ENCODE measurements around the gene OPRM1. TPM values are rescaled to one million over a fixed set of nuclear protein-coding genes. Genes with fewer than 3 reads are reported as not detected.

Gene OPRM1
- total RNA-seq, 4 donors from 2014 or later: not detected

GRCh38 chr6:154112181-154112809 lies 73.3 kb downstream of the OPRM1 start:
- no peak for DNase-seq
- Histone ChIP-seq H3K4me3 (no peak overlapping the region), H3K9me3 (no peaks in the 10 kb centered on the region), H3K36me3 (no peaks in the 10 kb centered on the region), H3K27me3 (no peaks in the 10 kb centered on the region), H3K4me1 (no peaks in the 10 kb centered on the region), H3K27ac (no peak overlapping the region)
- TF ChIP-seq, protein P1, sequence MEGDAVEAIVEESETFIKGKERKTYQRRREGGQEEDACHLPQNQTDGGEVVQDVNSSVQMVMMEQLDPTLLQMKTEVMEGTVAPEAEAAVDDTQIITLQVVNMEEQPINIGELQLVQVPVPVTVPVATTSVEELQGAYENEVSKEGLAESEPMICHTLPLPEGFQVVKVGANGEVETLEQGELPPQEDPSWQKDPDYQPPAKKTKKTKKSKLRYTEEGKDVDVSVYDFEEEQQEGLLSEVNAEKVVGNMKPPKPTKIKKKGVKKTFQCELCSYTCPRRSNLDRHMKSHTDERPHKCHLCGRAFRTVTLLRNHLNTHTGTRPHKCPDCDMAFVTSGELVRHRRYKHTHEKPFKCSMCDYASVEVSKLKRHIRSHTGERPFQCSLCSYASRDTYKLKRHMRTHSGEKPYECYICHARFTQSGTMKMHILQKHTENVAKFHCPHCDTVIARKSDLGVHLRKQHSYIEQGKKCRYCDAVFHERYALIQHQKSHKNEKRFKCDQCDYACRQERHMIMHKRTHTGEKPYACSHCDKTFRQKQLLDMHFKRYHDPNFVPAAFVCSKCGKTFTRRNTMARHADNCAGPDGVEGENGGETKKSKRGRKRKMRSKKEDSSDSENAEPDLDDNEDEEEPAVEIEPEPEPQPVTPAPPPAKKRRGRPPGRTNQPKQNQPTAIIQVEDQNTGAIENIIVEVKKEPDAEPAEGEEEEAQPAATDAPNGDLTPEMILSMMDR (IDR thresholded peaks at IDR 0.05): no peak
- TF ChIP-seq POLR2A (IDR thresholded peaks at IDR 0.05): no peak

- Histone ChIP-seq H3K4me3 (no peak overlapping the region), H3K36me3 (no peaks in the 10 kb centered on the region), H3K4me1 (no peaks in the 10 kb centered on the region), H3K27me3 (no peaks in the 10 kb centered on the region), H3K9me3 (no peaks in the 10 kb centered on the region), H3K27ac (no peak overlapping the region)
- no peak for TF ChIP-seq POLR2A (IDR thresholded peaks at IDR 0.05)
- TF ChIP-seq, protein P1 (IDR thresholded peaks at IDR 0.05): no peak
- DNase-seq: no peak
Measured at GRCh38 chr6:154113392-154113791, 74.4 kb downstream of the OPRM1 start.

- no peaks in the 10 kb centered on the region for H3K36me3 ChIP-seq
- H3K4me3 ChIP-seq: no peak overlapping the region
- H3K27ac ChIP-seq: no peak overlapping the region
- H3K27me3 ChIP-seq: no peaks in the 10 kb centered on the region
- H3K9me3 ChIP-seq: no peaks in the 10 kb centered on the region
- TF ChIP-seq POLR2A (IDR thresholded peaks at IDR 0.05): no peak
- TF ChIP-seq, protein P1 (IDR thresholded peaks at IDR 0.05): no peak
- H3K4me1 ChIP-seq: no peaks in the 10 kb centered on the region
- DNase-seq: no peak
Measured at GRCh38 chr6:154117485-154117884, 78.4 kb downstream of the OPRM1 start.

DNA sequence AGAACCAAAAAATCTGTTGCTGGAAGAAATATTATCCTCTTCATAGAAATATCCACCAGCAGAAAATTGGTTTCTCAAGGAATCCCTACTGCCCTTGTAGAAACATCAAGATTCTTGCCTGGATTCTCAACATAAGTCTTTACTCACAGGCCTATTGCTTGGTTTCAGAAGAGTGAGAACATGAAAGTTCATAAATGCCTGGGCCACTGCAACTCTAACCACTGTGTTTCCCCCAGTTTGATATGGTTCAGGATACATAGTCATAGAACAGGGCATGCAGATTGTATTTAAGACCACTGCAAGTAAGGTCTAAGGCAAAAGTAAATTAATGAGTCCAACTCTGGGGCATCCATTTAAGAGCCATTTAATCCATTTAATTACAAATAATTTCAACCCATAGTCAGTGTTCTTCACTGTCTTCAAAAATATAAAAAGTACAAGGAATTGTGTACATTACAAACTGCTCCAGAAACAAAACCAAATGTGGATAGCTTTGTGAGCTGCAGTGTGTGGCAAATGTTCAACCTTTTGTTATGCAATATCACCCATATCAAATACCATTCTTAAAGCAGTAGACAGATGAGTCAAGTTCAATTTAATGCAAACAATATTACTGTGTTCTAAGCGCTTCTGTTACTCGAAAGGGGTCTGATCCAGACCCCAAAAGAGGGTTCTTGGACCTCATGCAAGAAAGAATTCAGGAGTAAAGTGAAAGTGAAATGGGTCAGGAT lies 83.3 kb downstream of the OPRM1 start:
- TF ChIP-seq POLR2A (IDR thresholded peaks at IDR 0.05): no peak
- TF ChIP-seq, protein P1 (IDR thresholded peaks at IDR 0.05): no peak
- no peaks in the 10 kb centered on the region for H3K4me1 ChIP-seq

GRCh38 chr6:154123155-154123956 lies 84.3 kb downstream of the OPRM1 start:
- H3K4me3 ChIP-seq: no peak overlapping the region
- no peak for TF ChIP-seq POLR2A (IDR thresholded peaks at IDR 0.05)
- TF ChIP-seq, protein P1 (IDR thresholded peaks at IDR 0.05): no peak
- no peaks in the 10 kb centered on the region for H3K27me3 ChIP-seq
- no peaks in the 10 kb centered on the region for H3K36me3 ChIP-seq
- H3K27ac ChIP-seq: no peak overlapping the region
- DNase-seq: no peak
- no peaks in the 10 kb centered on the region for H3K9me3 ChIP-seq
- no peaks in the 10 kb centered on the region for H3K4me1 ChIP-seq

More for the DNA sequence above, 83.3 kb downstream of the OPRM1 start:
- Histone ChIP-seq H3K36me3 (no peaks in the 10 kb centered on the region), H3K4me3 (no peak overlapping the region), H3K27me3 (no peaks in the 10 kb centered on the region), H3K27ac (no peak overlapping the region), H3K9me3 (no peaks in the 10 kb centered on the region)
- no peak for DNase-seq

Measured in Peyer's patch (tissue), 4 donors.